Endothelial cell of umbilical vein (primary cell): ENCODE data around the gene OCA2. TPM values are rescaled to one million over a fixed set of nuclear protein-coding genes. Genes with fewer than 3 reads are reported as not detected.

Experiments
- BruUV-seq: library from RNA; stranded (reverse); fragments of 400-500 nt; replicated peaks from 2 replicates; lab custom pipeline; 2021; lab: Mats Ljungman, UMichigan
- CTCF ChIA-PET: fragments of 300-600, 350-600 bp; sonication (Branson Sonifier 250); formaldehyde crosslinking; loops from one replicate; lab custom pipeline; 2021; ENCODE audit warnings: antibody characterized with exemption, inconsistent platforms; lab: Charles Lee
- POLR2A ChIA-PET: fragments of 300-600, 350-600 bp; sonication (Branson Sonifier 250); formaldehyde crosslinking; loops from one replicate; lab custom pipeline; 2021; ENCODE audit warnings: antibody characterized with exemption, inconsistent platforms; lab: Charles Lee
- DNase-seq: peaks from one replicate; pipeline ENCODE4 v3.0.0-alpha.2; 2011; ENCODE audit warnings: low read depth, low spot score
- FAIRE-seq: peaks from 2 replicates; lab custom pipeline; 2011; peaks lifted over from hg19 to GRCh38; lab: Jason Lieb, UNC
- H2AFZ ChIP-seq: 2 replicates; pipeline ENCODE4 v1.6.0; 2012; ENCODE audit warnings: low read depth, low read length, control low read depth, inconsistent platforms
- H3K27ac ChIP-seq: 2 replicates; pipeline ENCODE4 v1.5.1; 2011; ENCODE audit warnings: low read depth, mild to moderate bottlenecking, control low read depth, low read length, moderate library complexity; ENCODE audit not compliant: insufficient read depth
- H3K27me3 ChIP-seq, 2 experiments: 2 replicates each; pipeline versions ENCODE4 v1.6.0 to v1.6.1; 2011; ENCODE audit warnings: low read length in 2 of 2, mixed read lengths in 1 of 2; ENCODE audit not compliant: control insufficient read depth in 2 of 2, insufficient read depth in 2 of 2
- H3K36me3 ChIP-seq, 2 experiments: 2 replicates in 1 of 2; 3 replicates in 1 of 2; pipeline ENCODE4 v1.5.1; 2011; ENCODE audit warnings: low read length in 2 of 2, mild to moderate bottlenecking in 1 of 2, moderate library complexity in 1 of 2; ENCODE audit not compliant: control insufficient read depth in 2 of 2, insufficient read depth in 2 of 2; ENCODE audit errors: extremely low read depth in 1 of 2
- H3K4me1 ChIP-seq: 3 replicates; pipeline ENCODE4 v1.5.1; 2011; ENCODE audit warnings: mild to moderate bottlenecking, low read length; ENCODE audit not compliant: control insufficient read depth, insufficient read depth; ENCODE audit errors: extremely low read depth
- H3K4me2 ChIP-seq: 2 replicates; pipeline ENCODE4 v1.6.1; 2011; ENCODE audit warnings: low read length, control low read depth, mixed read lengths; ENCODE audit not compliant: insufficient read depth
- H3K4me3 ChIP-seq, 3 experiments: fragments of 200-600 bp in 1 of 3; sonication (generic), shearing (Covaris generic) in 1 of 3; replicated peaks in 1 of 3; 2 replicates each; pipeline ENCODE4 v1.5.1; 2011 to 2016; ENCODE audit warnings: control low read depth in 3 of 3, low read length in 3 of 3, mild to moderate bottlenecking in 2 of 3, inconsistent platforms in 1 of 3, low read depth in 1 of 3, moderate library complexity in 1 of 3; ENCODE audit not compliant: insufficient read depth in 1 of 3
- H3K79me2 ChIP-seq: 2 replicates; pipeline ENCODE4 v1.6.0; 2012; ENCODE audit warnings: low read length, inconsistent platforms; ENCODE audit not compliant: control insufficient read depth, insufficient read depth
- H3K9ac ChIP-seq: replicated peaks from 2 replicates; pipeline ENCODE3; 2011; ENCODE audit warnings: low read length, control low read depth; ENCODE audit not compliant: insufficient read depth; ENCODE audit errors: extremely low read depth
- H3K9me1 ChIP-seq: replicated peaks from 3 replicates; pipeline ENCODE4 v1.6.0; 2011; ENCODE audit warnings: mild to moderate bottlenecking, low read length; ENCODE audit not compliant: control insufficient read depth, insufficient read depth; ENCODE audit errors: extremely low read depth
- H3K9me3 ChIP-seq: replicated peaks from 2 replicates; pipeline ENCODE4 v1.5.1; 2012; ENCODE audit warnings: low read length, inconsistent platforms; ENCODE audit not compliant: control insufficient read depth, insufficient read depth
- H4K20me1 ChIP-seq: replicated peaks from 2 replicates; pipeline ENCODE3; 2011; ENCODE audit warnings: mild to moderate bottlenecking, low read length; ENCODE audit not compliant: control insufficient read depth, insufficient read depth; ENCODE audit errors: extremely low read depth
- EZH2 ChIP-seq: IDR thresholded peaks from 2 replicates; pipeline ENCODE4 v1.6.1; 2012; ENCODE audit warnings: borderline replicate concordance, low read depth, mild to moderate bottlenecking, moderate library complexity, low read length, inconsistent platforms; ENCODE audit not compliant: severe bottlenecking
- FOS ChIP-seq: IDR thresholded peaks from 2 replicates; pipeline ENCODE4 v1.6.1; 2011; ENCODE audit warnings: mild to moderate bottlenecking, low read length, moderate library complexity, borderline replicate concordance; ENCODE audit not compliant: insufficient read depth
- GATA2 ChIP-seq: IDR thresholded peaks from 2 replicates; pipeline ENCODE4 v1.7.0; 2011; ENCODE audit warnings: low read depth, mild to moderate bottlenecking, moderate library complexity, mixed read lengths, low read length; ENCODE audit not compliant: insufficient read length, insufficient read depth
- JUN ChIP-seq: IDR thresholded peaks from 2 replicates; pipeline ENCODE4 v1.6.1; 2011; ENCODE audit warnings: borderline replicate concordance, low read depth; ENCODE audit not compliant: insufficient read length, insufficient read depth
- MAX ChIP-seq: IDR thresholded peaks from 2 replicates; pipeline ENCODE4 v1.6.1; 2011; ENCODE audit not compliant: insufficient read depth, insufficient read length
- MYC ChIP-seq: IDR thresholded peaks from one replicate; pipeline ENCODE4 v1.6.1; 2011; ENCODE audit warnings: mild to moderate bottlenecking, low read depth, low read length
- POLR2A ChIP-seq: IDR thresholded peaks from 2 replicates; pipeline ENCODE4 v1.6.1; 2012; ENCODE audit warnings: low read depth, mild to moderate bottlenecking, control low read depth, low read length
- POLR2AphosphoS5 ChIP-seq: IDR thresholded peaks from 2 replicates; pipeline ENCODE4 v1.6.1; 2012; ENCODE audit warnings: low read depth, mild to moderate bottlenecking, control low read depth, low read length, moderate library complexity; ENCODE audit not compliant: insufficient read depth
- dilution Hi-C: fragments of 300-500 bp; cut with MboI; formaldehyde crosslinking; loops from one replicate; pipeline ENCODE4 v1.15.0; 2019; ENCODE audit warnings: low sequenced_read_pairs; ENCODE audit not compliant: extremely low pct_ligation_motif_present
- intact Hi-C: fragments of 100-400 bp; cut with micrococcal nuclease; formaldehyde crosslinking; loops from one replicate; pipeline ENCODE4 v1.10.0; 2022
- polyA plus RNA-seq, 4 experiments: library from polyadenylated mRNA; depleted of rRNA in 3 of 4; stranded (reverse) in 3 of 4; unstranded in 1 of 4; fragments of >200 nt; gene quantifications; 2 replicates each; pipeline versions ENCODE4 v1.2.1 to v1.2.3, GENCODE V29; 2011 to 2012; ENCODE audit warnings: missing spikeins in 1 of 4
- total RNA-seq: library from RNA; stranded (reverse); gene quantifications from 2 replicates; pipeline ENCODE4 v1.2.3, GENCODE V29; 2021
- TF ChIP-seq, protein P1 (sequence below), 2 donors: IDR thresholded peaks; 1 replicate in 1 of 2; 2 replicates in 1 of 2; pipeline ENCODE4 v1.5.1; 2011; ENCODE audit warnings: low read length in 2 of 2, mild to moderate bottlenecking in 2 of 2, moderate library complexity in 2 of 2, control low read depth in 1 of 2, inconsistent platforms in 1 of 2, low read depth in 1 of 2; ENCODE audit not compliant: insufficient read depth in 1 of 2; ENCODE audit errors: extremely low read depth in 1 of 2

OCA2 gene
- total and polyA plus RNA-seq, 2 donors (not counting 3 experiments of a cell fraction or from before 2014, with no cell fraction given), result not detected

GRCh38 chr15:28075573-28075972, 23.5 kb downstream of the OCA2 start:
- POLR2A ChIA-PET, result no interaction called here
- no peaks in the 10 kb centered on the region for H3K9me1 ChIP-seq
- no peaks in the 10 kb centered on the region for H3K79me2 ChIP-seq
- CTCF ChIA-PET, result no interaction called here
- FAIRE-seq (no peak), DNase-seq (no peak)
- no peaks in the 10 kb centered on the region for H3K4me1 ChIP-seq
- dilution Hi-C loops (no loop called here), intact Hi-C loops (no loop called here)
- TF ChIP-seq POLR2AphosphoS5, result no peak
- TF ChIP-seq FOS, result no peak
- H3K4me3 ChIP-seq, result no peak overlapping the region
- no peaks in the 10 kb centered on the region for H3K9me3 ChIP-seq
- H2AFZ ChIP-seq, result no peak overlapping the region
- H3K4me2 ChIP-seq, result no peak overlapping the region
- H3K9ac ChIP-seq, result no peak overlapping the region
- BruUV-seq, result no TSS peak
- no peak overlapping the region for H3K27ac ChIP-seq
- H3K36me3 ChIP-seq, result no peaks in the 10 kb centered on the region
- H3K27me3 ChIP-seq, result no peaks in the 10 kb centered on the region
- H4K20me1 ChIP-seq, result no peaks in the 10 kb centered on the region

GRCh38 chr15:28068930-28069329, 30.2 kb downstream of the OCA2 start:
- Histone ChIP-seq H3K4me3 (no peak overlapping the region), H3K4me2 (no peak overlapping the region), H3K79me2 (no peaks in the 10 kb centered on the region), H3K9me3 (no peaks in the 10 kb centered on the region), H3K27ac (no peak overlapping the region), H3K27me3 (no peaks in the 10 kb centered on the region), H4K20me1 (no peaks in the 10 kb centered on the region), H2AFZ (no peak overlapping the region), H3K9ac (no peak overlapping the region), H3K36me3 (no peaks in the 10 kb centered on the region), H3K9me1 (no peaks in the 10 kb centered on the region), H3K4me1 (no peaks in the 10 kb centered on the region)
- BruUV-seq, result no TSS peak
- CTCF ChIA-PET, result no interaction called here
- intact Hi-C loops, result no loop called here
- DNase-seq (no peak), FAIRE-seq (no peak)
- POLR2A ChIA-PET, result no interaction called here
- dilution Hi-C loops, result no loop called here
- TF ChIP-seq FOS, result no peak
- no peak for TF ChIP-seq GATA2
- TF ChIP-seq POLR2AphosphoS5, result no peak
- TF ChIP-seq JUN, result no peak
- no peak for TF ChIP-seq EZH2
- TF ChIP-seq, protein P1, sequence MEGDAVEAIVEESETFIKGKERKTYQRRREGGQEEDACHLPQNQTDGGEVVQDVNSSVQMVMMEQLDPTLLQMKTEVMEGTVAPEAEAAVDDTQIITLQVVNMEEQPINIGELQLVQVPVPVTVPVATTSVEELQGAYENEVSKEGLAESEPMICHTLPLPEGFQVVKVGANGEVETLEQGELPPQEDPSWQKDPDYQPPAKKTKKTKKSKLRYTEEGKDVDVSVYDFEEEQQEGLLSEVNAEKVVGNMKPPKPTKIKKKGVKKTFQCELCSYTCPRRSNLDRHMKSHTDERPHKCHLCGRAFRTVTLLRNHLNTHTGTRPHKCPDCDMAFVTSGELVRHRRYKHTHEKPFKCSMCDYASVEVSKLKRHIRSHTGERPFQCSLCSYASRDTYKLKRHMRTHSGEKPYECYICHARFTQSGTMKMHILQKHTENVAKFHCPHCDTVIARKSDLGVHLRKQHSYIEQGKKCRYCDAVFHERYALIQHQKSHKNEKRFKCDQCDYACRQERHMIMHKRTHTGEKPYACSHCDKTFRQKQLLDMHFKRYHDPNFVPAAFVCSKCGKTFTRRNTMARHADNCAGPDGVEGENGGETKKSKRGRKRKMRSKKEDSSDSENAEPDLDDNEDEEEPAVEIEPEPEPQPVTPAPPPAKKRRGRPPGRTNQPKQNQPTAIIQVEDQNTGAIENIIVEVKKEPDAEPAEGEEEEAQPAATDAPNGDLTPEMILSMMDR (IDR thresholded peaks at IDR 0.05; ENCODE audit: extremely low read depth in 1 of 2, insufficient read depth in 1 of 2, low read depth in 1 of 2, low read length in 2 of 2), result no peak
- no peak for TF ChIP-seq POLR2A
- TF ChIP-seq MAX, result no peak
- no peak for TF ChIP-seq MYC
